Keratinocyte (primary cell): ENCODE data around the gene ARID3A. TPM values are rescaled to one million over a fixed set of nuclear protein-coding genes. Genes with fewer than 3 reads are reported as not detected.

Source experiments
- DNase-seq: peaks from one replicate; pipeline ENCODE4 v3.0.0-alpha.2; 2011; ENCODE audit warnings: low read depth, missing footprints, low spot score
- FAIRE-seq: peaks from 2 replicates; lab custom pipeline; 2011; peaks lifted over from hg19 to GRCh38; lab: Jason Lieb, UNC
- H2AFZ ChIP-seq: 2 replicates; pipeline ENCODE4 v1.6.0; 2012; ENCODE audit warnings: low read length, control low read depth, inconsistent platforms; ENCODE audit not compliant: control insufficient read depth
- H3K27ac ChIP-seq: 2 replicates; pipeline ENCODE4 v1.5.1; 2011; ENCODE audit warnings: low read length; ENCODE audit not compliant: control insufficient read depth, insufficient read depth
- H3K27me3 ChIP-seq: 3 replicates; pipeline ENCODE4 v1.6.0; 2011; ENCODE audit warnings: low read length; ENCODE audit not compliant: control insufficient read depth, insufficient read depth; ENCODE audit errors: extremely low read depth
- H3K36me3 ChIP-seq, 2 experiments: 2 replicates in 1 of 2; 3 replicates in 1 of 2; pipeline ENCODE4 v1.5.1; 2011; ENCODE audit warnings: low read length in 2 of 2, mild to moderate bottlenecking in 1 of 2; ENCODE audit not compliant: control insufficient read depth in 2 of 2, insufficient read depth in 2 of 2; ENCODE audit errors: extremely low read depth in 1 of 2
- H3K4me1 ChIP-seq: 3 replicates; pipeline ENCODE4 v1.5.1; 2011; ENCODE audit warnings: low read length; ENCODE audit not compliant: control insufficient read depth, insufficient read depth; ENCODE audit errors: extremely low read depth
- H3K4me2 ChIP-seq: 3 replicates; pipeline ENCODE4 v1.6.0; 2011; ENCODE audit warnings: low read depth, low read length; ENCODE audit not compliant: control insufficient read depth, insufficient read depth; ENCODE audit errors: extremely low read depth
- H3K4me3 ChIP-seq, 3 experiments: fragments of 200-600 bp in 1 of 3; sonication (generic) in 1 of 3; 2 replicates in 2 of 3; 3 replicates in 1 of 3; pipeline ENCODE4 v1.5.1; 2011 to 2016; ENCODE audit warnings: low read length in 3 of 3, mild to moderate bottlenecking in 3 of 3, control low read depth in 2 of 3, inconsistent platforms in 1 of 3, low read depth in 1 of 3, mixed read lengths in 1 of 3, mixed run types in 1 of 3, moderate library complexity in 1 of 3; ENCODE audit not compliant: control insufficient read depth in 2 of 3, insufficient read depth in 2 of 3; ENCODE audit errors: extremely low read depth in 1 of 3
- H3K79me2 ChIP-seq: 2 replicates; pipeline ENCODE4 v1.6.0; 2012; ENCODE audit warnings: low read length; ENCODE audit not compliant: control insufficient read depth, insufficient read depth
- H3K9ac ChIP-seq: 3 replicates; pipeline ENCODE4 v1.6.0; 2011; ENCODE audit warnings: low read length; ENCODE audit not compliant: control insufficient read depth, insufficient read depth; ENCODE audit errors: extremely low read depth
- H3K9me1 ChIP-seq: 3 replicates; pipeline ENCODE4 v1.6.0; 2011; ENCODE audit warnings: low read length; ENCODE audit not compliant: control insufficient read depth, insufficient read depth; ENCODE audit errors: extremely low read depth
- H3K9me3 ChIP-seq: 2 replicates; pipeline ENCODE4 v1.5.1; 2012; ENCODE audit warnings: low read depth, low read length; ENCODE audit not compliant: control insufficient read depth
- H4K20me1 ChIP-seq: 3 replicates; pipeline ENCODE4 v1.6.0; 2011; ENCODE audit warnings: low read length; ENCODE audit not compliant: control insufficient read depth, insufficient read depth; ENCODE audit errors: extremely low read depth
- CTCF ChIP-seq, 3 experiments: IDR thresholded peaks in 1 of 3; conservative IDR thresholded peaks in 1 of 3; optimal IDR thresholded peaks in 1 of 3; 2 replicates in 2 of 3; 3 replicates in 1 of 3; pipeline versions ENCODE3 to v1.5.1; 2011; ENCODE audit warnings: low read length in 3 of 3, mild to moderate bottlenecking in 3 of 3, moderate library complexity in 2 of 3, control low read depth in 1 of 3, inconsistent platforms in 1 of 3; ENCODE audit not compliant: insufficient read depth in 2 of 3; ENCODE audit errors: extremely low read depth in 1 of 3
- EZH2 ChIP-seq: IDR thresholded peaks from one replicate; pipeline ENCODE4 v1.6.1; 2012; ENCODE audit warnings: inconsistent platforms, mild to moderate bottlenecking, low read length, moderate library complexity
- dilution Hi-C: fragments of 300-500 bp; cut with MboI; formaldehyde crosslinking; loops from one replicate; pipeline ENCODE4 v1.7.0; 2020; ENCODE audit warnings: low sequenced_read_pairs; ENCODE audit not compliant: extremely low pct_ligation_motif_present
- polyA plus RNA-seq, 5 experiments: library from polyadenylated mRNA; depleted of rRNA in 3 of 5; stranded (reverse) in 3 of 5; stranded (forward) in 1 of 5; unstranded in 1 of 5; fragments of >200 nt; gene quantifications; 1 replicate in 1 of 5; 2 replicates in 3 of 5; 3 replicates in 1 of 5; pipeline versions ENCODE4 v1.2.1 to v1.2.3, GENCODE V29; 2011 to 2012; ENCODE audit warnings: missing spikeins in 2 of 5, low read depth in 1 of 5, low replicate concordance in 1 of 5

The ARID3A gene
- polyA plus RNA-seq, 1 donor (not counting 4 experiments of a cell fraction or from before 2014, with no cell fraction given): 2.6 TPM

DNA sequence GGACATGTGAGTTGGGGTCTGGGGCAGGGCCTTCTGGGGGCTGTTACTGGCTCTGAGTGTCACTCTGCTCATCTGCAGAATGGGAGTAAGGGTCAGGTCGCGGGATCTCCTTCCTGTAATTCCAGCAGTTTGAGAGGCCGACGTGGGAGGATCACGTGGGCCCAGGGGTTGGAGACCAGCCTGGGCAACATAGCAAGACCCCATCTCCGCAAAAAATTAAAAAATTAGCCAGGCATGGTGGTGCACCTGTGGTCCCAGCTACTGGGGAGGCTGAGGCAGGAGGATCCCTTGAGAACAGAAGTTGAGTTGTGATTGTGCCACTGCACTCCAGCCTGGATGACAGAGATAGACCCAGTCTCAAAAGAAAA is 4.0 kb downstream of the ARID3A start:
- no peak for FAIRE-seq
- Histone ChIP-seq H3K9ac (no peak overlapping the region), H4K20me1 (no peaks in the 10 kb centered on the region), H2AFZ (no peak overlapping the region), H3K36me3 (peaks cover 0 to 4% of the 10 kb centered on the region in 2 experiments), H3K4me2 (no peak overlapping the region), H3K9me1 (no peaks in the 10 kb centered on the region), H3K4me1 (peaks cover 2% of the 10 kb centered on the region), H3K4me3 (no peak overlapping the region), H3K27ac (no peak overlapping the region), H3K27me3 (no peaks in the 10 kb centered on the region), H3K79me2 (no peaks in the 10 kb centered on the region), H3K9me3 (no peaks in the 10 kb centered on the region)
- dilution Hi-C loops: no loop called here
- no peak for DNase-seq
- TF ChIP-seq CTCF (optimal IDR thresholded peaks at IDR 0.05 in 1 of 3, IDR thresholded peaks at IDR 0.05 in 1 of 3, conservative IDR thresholded peaks at IDR 0.05 in 1 of 3; ENCODE audit: extremely low read depth in 1 of 3, insufficient read depth in 2 of 3, low read length in 3 of 3): no peak
- no peak for TF ChIP-seq EZH2

GRCh38 chr19:931860-932647 is 6.2 kb downstream of the ARID3A start:
- Histone ChIP-seq H2AFZ (no peak overlapping the region), H3K9ac (no peak overlapping the region), H3K4me2 (no peak overlapping the region), H3K9me1 (no peaks in the 10 kb centered on the region), H3K27me3 (no peaks in the 10 kb centered on the region), H3K9me3 (no peaks in the 10 kb centered on the region), H4K20me1 (no peaks in the 10 kb centered on the region), H3K79me2 (no peaks in the 10 kb centered on the region), H3K4me1 (no peaks in the 10 kb centered on the region), H3K27ac (no peak overlapping the region), H3K4me3 (no peak overlapping the region), H3K36me3 (peaks cover 0 to 4% of the 10 kb centered on the region in 2 experiments)
- dilution Hi-C loops: no loop called here
- TF ChIP-seq CTCF (optimal IDR thresholded peaks at IDR 0.05 in 1 of 3, IDR thresholded peaks at IDR 0.05 in 1 of 3, conservative IDR thresholded peaks at IDR 0.05 in 1 of 3; ENCODE audit: extremely low read depth in 1 of 3, insufficient read depth in 2 of 3, low read length in 3 of 3): no peak
- TF ChIP-seq EZH2: no peak
- FAIRE-seq: no peak
- DNase-seq: no peak
